ENCODE results near the gene TMEM250. TPM values are rescaled to one million over a fixed set of nuclear protein-coding genes. Genes with fewer than 3 reads are reported as not detected.

The TMEM250 gene
- total and polyA plus RNA-seq, 9 of the 15 experiments (the other 6 are each of a cell fraction or from before 2014, with no cell fraction given), result 0.32 to 44.6 (median 12.2) TPM

DNA sequence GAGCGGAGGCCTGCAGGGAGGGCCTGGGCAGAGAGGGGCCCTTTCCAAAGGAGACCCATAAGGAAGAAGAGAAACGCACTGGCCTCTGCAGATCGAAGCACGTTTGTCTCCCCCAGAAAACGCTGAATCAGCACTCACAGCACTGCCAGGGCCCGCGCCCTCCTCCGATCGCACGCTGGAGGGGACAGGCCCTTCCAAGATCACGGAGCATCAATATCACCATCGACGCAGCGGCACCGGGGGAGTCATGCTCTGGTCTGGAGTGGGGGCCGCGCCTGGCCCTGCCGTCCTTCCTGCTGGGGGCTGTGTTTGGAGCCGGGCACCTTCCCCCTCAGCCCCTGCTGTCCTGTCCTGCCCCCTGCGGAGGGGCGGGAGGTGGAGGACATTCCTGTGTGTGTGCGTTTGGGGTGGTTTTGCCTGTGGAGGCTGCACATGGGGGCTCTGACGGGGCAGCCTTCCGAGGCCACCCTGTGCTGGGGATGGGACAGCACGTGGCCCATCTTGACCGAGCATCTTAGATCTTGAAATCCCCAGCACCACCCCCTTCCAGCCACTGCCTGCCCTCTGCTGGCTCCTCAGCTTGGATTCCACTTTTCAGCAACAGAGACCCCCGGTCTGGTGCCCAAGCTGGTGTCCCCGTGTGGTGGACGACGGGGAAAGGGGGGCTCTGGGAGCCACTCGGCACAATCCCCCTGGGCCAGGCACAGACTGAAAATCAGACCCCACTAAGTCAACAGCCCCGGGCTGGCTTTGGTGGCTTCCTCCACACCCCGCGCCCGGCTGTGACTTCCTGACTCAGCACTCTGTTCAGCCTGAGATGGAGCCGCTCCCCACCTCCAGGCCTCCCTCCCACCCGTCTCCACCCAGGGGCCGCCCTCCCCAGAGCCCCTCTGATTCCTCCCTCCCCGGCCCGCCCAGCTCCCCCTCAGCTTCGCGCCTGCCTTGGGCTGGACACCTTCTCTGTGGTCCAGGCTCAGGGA is 8.3 kb downstream of the TMEM250 start:
- peaks cover 48 to 81% of the 10 kb centered on the region in 2 experiments for H3K4me1 ChIP-seq (replicated peaks in 1 of 2; ENCODE audit: control insufficient read depth in 2 of 2, insufficient read depth in 2 of 2, low read length in 2 of 2)
- in situ Hi-C loops (cut with MboI), result loop anchor here (5.0 kb wide), 1 partner anchor 128 kb away; no protein-coding TSS in a partner anchor
- DNase-seq (ENCODE audit: extremely low read depth in 1 of 4, low spot score in 3 of 4) (peak; percentile 52 to 71 (median 59)), ATAC-seq (peak; percentile 16), FAIRE-seq (peak; percentile 66)
- peak overlapping the region; percentile 36 for H3K4me3 ChIP-seq
- no peaks in the 10 kb centered on the region; the same call in 2 of the 3 replicates for H3K79me2 ChIP-seq (ENCODE audit: control insufficient read depth, insufficient read depth, low read length)
- H3K9me3 ChIP-seq (replicated peaks; ENCODE audit: control insufficient read depth, insufficient read depth, low read depth, low read length), result no peaks in the 10 kb centered on the region
- CTCF ChIA-PET (ENCODE audit: low intra/inter-chr PET ratio), result interaction anchor here (0.5 kb wide), 1 partner anchor 677 kb away, joined by 8 read pairs; no protein-coding TSS in a partner anchor
- no peaks in the 10 kb centered on the region for H3K9me1 ChIP-seq (ENCODE audit: control insufficient read depth, insufficient read depth, low read length)
- TSS peak; percentile 81 for BruUV-seq (replicated peaks)
- H3K36me3 ChIP-seq (ENCODE audit: control insufficient read depth, insufficient read depth, low read length), result peaks cover 5% of the 10 kb centered on the region; the same call in 1 of the 3 replicates
- intact Hi-C loops (cut with micrococcal nuclease), result no loop called here
- no peaks in the 10 kb centered on the region for H3K27me3 ChIP-seq (ENCODE audit: control insufficient read depth in 2 of 2, insufficient read depth in 2 of 2, low read length in 2 of 2)
- POLR2A ChIA-PET, result interaction anchor here (0.7 to 3.0 kb wide), 5 partner anchors 13 to 341 kb away, joined by 3 to 9 read pairs (median 5); no protein-coding TSS in a partner anchor
- H4K20me1 ChIP-seq (replicated peaks; ENCODE audit: control insufficient read depth, insufficient read depth, low read length), result no peaks in the 10 kb centered on the region
- WGBS (ENCODE audit: insufficient coverage, low coverage, missing lambda C conversion rate), result 15% methylated on average over 32 of the region's 42 CpGs
- peak overlapping the region; percentile 45 to 79 for H3K9ac ChIP-seq (ENCODE audit: insufficient read depth in 1 of 2, low read depth in 2 of 2, low read length in 2 of 2)
- peak overlapping the region; percentile 79 for H3K27ac ChIP-seq (ENCODE audit: extremely low read depth, low read depth, low read length)
- peak overlapping the region; percentile 61 for H3K4me2 ChIP-seq (ENCODE audit: insufficient read depth, low read length)
- peak overlapping the region; percentile 93 for H2AFZ ChIP-seq (ENCODE audit: low read depth, low read length)
- TF ChIP-seq, protein P1, sequence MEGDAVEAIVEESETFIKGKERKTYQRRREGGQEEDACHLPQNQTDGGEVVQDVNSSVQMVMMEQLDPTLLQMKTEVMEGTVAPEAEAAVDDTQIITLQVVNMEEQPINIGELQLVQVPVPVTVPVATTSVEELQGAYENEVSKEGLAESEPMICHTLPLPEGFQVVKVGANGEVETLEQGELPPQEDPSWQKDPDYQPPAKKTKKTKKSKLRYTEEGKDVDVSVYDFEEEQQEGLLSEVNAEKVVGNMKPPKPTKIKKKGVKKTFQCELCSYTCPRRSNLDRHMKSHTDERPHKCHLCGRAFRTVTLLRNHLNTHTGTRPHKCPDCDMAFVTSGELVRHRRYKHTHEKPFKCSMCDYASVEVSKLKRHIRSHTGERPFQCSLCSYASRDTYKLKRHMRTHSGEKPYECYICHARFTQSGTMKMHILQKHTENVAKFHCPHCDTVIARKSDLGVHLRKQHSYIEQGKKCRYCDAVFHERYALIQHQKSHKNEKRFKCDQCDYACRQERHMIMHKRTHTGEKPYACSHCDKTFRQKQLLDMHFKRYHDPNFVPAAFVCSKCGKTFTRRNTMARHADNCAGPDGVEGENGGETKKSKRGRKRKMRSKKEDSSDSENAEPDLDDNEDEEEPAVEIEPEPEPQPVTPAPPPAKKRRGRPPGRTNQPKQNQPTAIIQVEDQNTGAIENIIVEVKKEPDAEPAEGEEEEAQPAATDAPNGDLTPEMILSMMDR (IDR thresholded peaks at IDR 0.05 in 2 of 3, conservative IDR thresholded peaks at IDR 0.05 in 1 of 3; ENCODE audit: insufficient read depth in 2 of 3, low read depth in 1 of 3, low read length in 3 of 3), result peak; percentile 24 to 35 (median 33); a peak in 2 of 6 replicates
- TF ChIP-seq ZFX (CRISPR knock-in tag; IDR thresholded peaks at IDR 0.05), result 0 out of 2 replicates have a peak, but pooled peaks have one; percentile 5
- no peak for TF ChIP-seq THRAP3 (IDR thresholded peaks at IDR 0.05; ENCODE audit: borderline replicate concordance)
- TF ChIP-seq NR3C1 (CRISPR knock-in tag; IDR thresholded peaks at IDR 0.05), result peak; percentile 15; the same call in 1 of the 2 replicates
- peak; percentile 99 for TF ChIP-seq MAFK (IDR thresholded peaks at IDR 0.05; ENCODE audit: low read length)
- TF ChIP-seq GABPB1 (CRISPR knock-in tag; IDR thresholded peaks at IDR 0.05), result no peak
- TF ChIP-seq NCOA1 (IDR thresholded peaks at IDR 0.05; ENCODE audit: low read depth), result no peak
- peak; percentile 85 for TF ChIP-seq MYC (IDR thresholded peaks at IDR 0.05; ENCODE audit: low read depth, low read length)
- TF ChIP-seq MYC (CRISPR knock-in tag; IDR thresholded peaks at IDR 0.05; ENCODE audit: borderline replicate concordance, low read depth), result peak; percentile 37; the same call in 1 of the 2 replicates
- no peak for TF ChIP-seq HNRNPH1 (optimal IDR thresholded peaks at IDR 0.05; ENCODE audit: low read depth, low read length)
- TF ChIP-seq FOXA3 (CRISPR knock-in tag; conservative IDR thresholded peaks at IDR 0.05 in 1 of 2, IDR thresholded peaks at IDR 0.05 in 1 of 2), result peak; percentile 18 to 27; a peak in 1 of 4 replicates
- TF ChIP-seq ZFP1 (CRISPR knock-in tag; IDR thresholded peaks at IDR 0.05), result no peak
- TF ChIP-seq, protein P2, sequence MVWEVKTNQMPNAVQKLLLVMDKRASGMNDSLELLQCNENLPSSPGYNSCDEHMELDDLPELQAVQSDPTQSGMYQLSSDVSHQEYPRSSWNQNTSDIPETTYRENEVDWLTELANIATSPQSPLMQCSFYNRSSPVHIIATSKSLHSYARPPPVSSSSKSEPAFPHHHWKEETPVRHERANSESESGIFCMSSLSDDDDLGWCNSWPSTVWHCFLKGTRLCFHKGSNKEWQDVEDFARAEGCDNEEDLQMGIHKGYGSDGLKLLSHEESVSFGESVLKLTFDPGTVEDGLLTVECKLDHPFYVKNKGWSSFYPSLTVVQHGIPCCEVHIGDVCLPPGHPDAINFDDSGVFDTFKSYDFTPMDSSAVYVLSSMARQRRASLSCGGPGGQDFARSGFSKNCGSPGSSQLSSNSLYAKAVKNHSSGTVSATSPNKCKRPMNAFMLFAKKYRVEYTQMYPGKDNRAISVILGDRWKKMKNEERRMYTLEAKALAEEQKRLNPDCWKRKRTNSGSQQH (CRISPR knock-in tag; IDR thresholded peaks at IDR 0.05), result no peak
- TF ChIP-seq ZNF780A (CRISPR knock-in tag; IDR thresholded peaks at IDR 0.05), result no peak
- TF ChIP-seq CBX8 (IDR thresholded peaks at IDR 0.05; ENCODE audit: borderline replicate concordance, extremely low read depth, low read depth, low read length, poor library complexity, severe bottlenecking), result no peak
- TF ChIP-seq ESRRA (IDR thresholded peaks at IDR 0.05; ENCODE audit: borderline replicate concordance, low read depth), result no peak
- TF ChIP-seq L3MBTL2 (IDR thresholded peaks at IDR 0.05), result peak; percentile 92
